Parietal lobe (tissue), 1 donor: ENCODE data around the gene ATP8A1. TPM values are rescaled to one million over a fixed set of nuclear protein-coding genes. Genes with fewer than 3 reads are reported as not detected.

ENCODE experiments used
- total RNA-seq: library from RNA; depleted of rRNA; stranded (reverse); fragments of >200 nt; gene quantifications from one replicate; pipeline ENCODE4 v1.2.3, GENCODE V29; 2014

Gene ATP8A1
- 288 TPM for total RNA-seq

GRCh38 chr4:42656944-42657792 lies at the start of gene ATP8A1:
ATP8A1 (minus strand) TSS chr4:42657105; CDS start chr4:42656873, 232 bp downstream.

GRCh38 chr4:42396752-42397634 lies 259.9 kb downstream of the ATP8A1 start, which contains the start of gene SHISA3:
SHISA3 (plus strand) TSS chr4:42397488; CDS start chr4:42398057, 569 bp downstream.

Other genes starting within 250 kb of the ATP8A1 start
- not detected for gene GRXCR1, start 235.6 kb upstream of the ATP8A1 start, total RNA-seq